Measurements from ENCODE around the gene FKBP3. TPM values are rescaled to one million over a fixed set of nuclear protein-coding genes. Genes with fewer than 3 reads are reported as not detected.
"Not testable (repeated sequence)": the region's sequence is repeated elsewhere in the genome, so short reads cannot be mapped to it uniquely, and the experiment has no call there.

Gene FKBP3
- total and polyA plus RNA-seq, 2 experiments from 2014 or later: 40.9 to 125 TPM

- TF ChIP-seq EZH2phosphoT487 (IDR thresholded peaks at IDR 0.05; ENCODE audit: insufficient read depth, low read depth) (no peak), EZH2 (IDR thresholded peaks at IDR 0.05; ENCODE audit: insufficient read depth, poor library complexity, severe bottlenecking) (no peak)
- no peaks in the 10 kb centered on the region for H3F3A ChIP-seq (ENCODE audit: insufficient read depth)
- in situ Hi-C loops (cut with MboI): no loop called here
- no peak overlapping the region for H2AFZ ChIP-seq
- H3K36me3 ChIP-seq (ENCODE audit: low read depth): no peaks in the 10 kb centered on the region
- no peak overlapping the region for H3K4me3 ChIP-seq
- H4K20me1 ChIP-seq (ENCODE audit: insufficient read depth): no peaks in the 10 kb centered on the region
- no peaks in the 10 kb centered on the region for H3K27me3 ChIP-seq (replicated peaks; ENCODE audit: insufficient read depth)
- H3K9me3 ChIP-seq (ENCODE audit: low read depth): no peaks in the 10 kb centered on the region
- peaks cover 14% of the 10 kb centered on the region for H3K79me2 ChIP-seq (ENCODE audit: insufficient read depth)
- H3K4me1 ChIP-seq (ENCODE audit: insufficient read depth): no peaks in the 10 kb centered on the region
- no peak for DNase-seq
- H3K4me2 ChIP-seq (ENCODE audit: unreplicated experiment): no peak overlapping the region
- no peak overlapping the region for H3K9ac ChIP-seq
- no peaks in the 10 kb centered on the region for H3K9me2 ChIP-seq (ENCODE audit: insufficient read depth)
- no peak overlapping the region for H3K27ac ChIP-seq
Observed at GRCh38 chr14:45144658-45145057, 10.4 kb upstream of the FKBP3 start.

- H4K20me1 ChIP-seq (ENCODE audit: insufficient read depth); in situ Hi-C loops (cut with MboI); H3K9me2 ChIP-seq (ENCODE audit: insufficient read depth); H3K27ac ChIP-seq; H3F3A ChIP-seq (ENCODE audit: insufficient read depth); H3K9ac ChIP-seq; DNase-seq; H3K4me1 ChIP-seq (ENCODE audit: insufficient read depth); H3K36me3 ChIP-seq (ENCODE audit: low read depth); H2AFZ ChIP-seq; H3K4me3 ChIP-seq; H3K4me2 ChIP-seq (ENCODE audit: unreplicated experiment); H3K27me3 ChIP-seq (replicated peaks; ENCODE audit: insufficient read depth); H3K9me3 ChIP-seq (ENCODE audit: low read depth): not testable (repeated sequence)
- H3K79me2 ChIP-seq (ENCODE audit: insufficient read depth): peaks cover 39% of the 10 kb centered on the region
- 90 to 91% methylated on average over 5 to 8 of the region's 8 CpGs for WGBS, 2 experiments (ENCODE audit: low coverage in 1 of 2, low lambda C conversion rate in 2 of 2, missing lambda C conversion rate in 2 of 2)
Observed at GRCh38 chr14:45142083-45142482, 7.8 kb upstream of the FKBP3 start.

- no peak overlapping the region for H3K27ac ChIP-seq
- no peaks in the 10 kb centered on the region for H3K9me2 ChIP-seq (ENCODE audit: insufficient read depth)
- in situ Hi-C loops (cut with MboI): no loop called here
- 91 to 94% methylated on average over 6 of the region's 6 CpGs for WGBS, 2 experiments (ENCODE audit: low coverage in 1 of 2, low lambda C conversion rate in 2 of 2, missing lambda C conversion rate in 2 of 2)
- TF ChIP-seq EZH2phosphoT487 (IDR thresholded peaks at IDR 0.05; ENCODE audit: insufficient read depth, low read depth) (no peak), EZH2 (IDR thresholded peaks at IDR 0.05; ENCODE audit: insufficient read depth, poor library complexity, severe bottlenecking) (no peak)
- no peaks in the 10 kb centered on the region for H4K20me1 ChIP-seq (ENCODE audit: insufficient read depth)
- peaks cover 16% of the 10 kb centered on the region for H3K4me1 ChIP-seq (ENCODE audit: insufficient read depth)
- no peaks in the 10 kb centered on the region for H3K36me3 ChIP-seq (ENCODE audit: low read depth)
- peaks cover 48% of the 10 kb centered on the region for H3K79me2 ChIP-seq (ENCODE audit: insufficient read depth)
- no peaks in the 10 kb centered on the region for H3K9me3 ChIP-seq (ENCODE audit: low read depth)
- peaks cover 10% of the 10 kb centered on the region; the same call in 1 of the 2 replicates for H3F3A ChIP-seq (ENCODE audit: insufficient read depth)
- no peak overlapping the region for H3K4me2 ChIP-seq (ENCODE audit: unreplicated experiment)
- H3K27me3 ChIP-seq (replicated peaks; ENCODE audit: insufficient read depth): no peaks in the 10 kb centered on the region
- no peak overlapping the region for H3K9ac ChIP-seq
- no peak overlapping the region for H3K4me3 ChIP-seq
- H2AFZ ChIP-seq: no peak overlapping the region
- no peak for DNase-seq
Observed at GRCh38 chr14:45140661-45141187, 6.4 kb upstream of the FKBP3 start.

DNA sequence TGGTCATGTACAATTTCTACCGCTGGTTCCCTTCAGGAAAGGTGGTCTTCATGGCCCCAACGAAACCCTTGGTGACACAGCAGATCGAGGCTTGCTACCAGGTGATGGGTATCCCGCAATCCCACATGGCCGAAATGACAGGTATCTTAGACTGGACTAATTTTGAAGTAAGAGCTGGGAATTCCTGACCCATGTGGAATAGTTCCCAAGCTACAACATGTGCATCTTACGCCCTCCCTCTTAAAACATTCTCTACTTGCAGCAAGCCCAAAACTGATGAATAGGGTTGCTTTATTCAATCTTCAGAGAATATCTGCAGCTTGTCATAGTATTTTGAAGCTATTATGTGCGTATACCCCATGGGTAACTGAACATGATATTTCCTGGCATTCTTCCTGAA is 2.1 kb upstream of the FKBP3 start:
- in situ Hi-C loops (cut with MboI): no loop called here
- Histone ChIP-seq H3K27me3 (replicated peaks; ENCODE audit: insufficient read depth) (no peaks in the 10 kb centered on the region), H3K4me2 (ENCODE audit: unreplicated experiment) (peak overlapping the region; percentile 93), H3K27ac (peak overlapping the region; percentile 55), H3K4me3 (peak overlapping the region; percentile 90), H3K9ac (peak overlapping the region; percentile 71), H3K36me3 (ENCODE audit: low read depth) (no peaks in the 10 kb centered on the region), H4K20me1 (ENCODE audit: insufficient read depth) (no peaks in the 10 kb centered on the region), H3K4me1 (ENCODE audit: insufficient read depth) (peaks cover 21% of the 10 kb centered on the region), H3K9me2 (ENCODE audit: insufficient read depth) (no peaks in the 10 kb centered on the region), H3F3A (ENCODE audit: insufficient read depth) (peaks cover 15% of the 10 kb centered on the region; the same call in 1 of the 2 replicates), H2AFZ (peak overlapping the region; percentile 100), H3K9me3 (ENCODE audit: low read depth) (no peaks in the 10 kb centered on the region), H3K79me2 (ENCODE audit: insufficient read depth) (peaks cover 74% of the 10 kb centered on the region)
- WGBS, 2 experiments (ENCODE audit: low coverage in 1 of 2, low lambda C conversion rate in 2 of 2, missing lambda C conversion rate in 2 of 2): 0 to 1% methylated on average over 7 of the region's 7 CpGs
- TF ChIP-seq EZH2 (IDR thresholded peaks at IDR 0.05; ENCODE audit: insufficient read depth, poor library complexity, severe bottlenecking) (no peak), EZH2phosphoT487 (IDR thresholded peaks at IDR 0.05; ENCODE audit: insufficient read depth, low read depth) (no peak)
- peak; percentile 34 for DNase-seq
